ENCODE results near the gene MTA1.

The MTA1 gene

GRCh38 chr14:105409364-105409763 lies 10.3 kb upstream of the MTA1 start:
- no peak for TF ChIP-seq CTCF (IDR thresholded peaks at IDR 0.05)
- no peak overlapping the region for H3K27ac ChIP-seq
- no peak for DNase-seq
- H3K4me1 ChIP-seq: peaks cover 0 to 13% (median 12%) of the 10 kb centered on the region in 4 donors
- H3K4me3 ChIP-seq: no peak overlapping the region
- H3K27me3 ChIP-seq: peaks cover 0 to 37% of the 10 kb centered on the region in 2 donors
- no peaks in the 10 kb centered on the region for H3K36me3 ChIP-seq
- peaks cover 0 to 4% (median 3%) of the 10 kb centered on the region in 3 donors for H3K9me3 ChIP-seq
- intact Hi-C loops (cut with DNase I; ENCODE audit: low total_unique reads): no loop called here

GRCh38 chr14:105410642-105411016 lies 9.0 kb upstream of the MTA1 start:
- Histone ChIP-seq H3K9me3 (no peaks in the 10 kb centered on the region), H3K27ac (no peak overlapping the region), H3K4me1 (peaks cover 0 to 23% (median 22%) of the 10 kb centered on the region in 4 donors), H3K27me3 (peaks cover 0 to 37% of the 10 kb centered on the region in 2 donors), H3K36me3 (no peaks in the 10 kb centered on the region), H3K4me3 (no peak overlapping the region)
- intact Hi-C loops (cut with DNase I; ENCODE audit: low total_unique reads): no loop called here
- DNase-seq: no peak
- TF ChIP-seq CTCF (IDR thresholded peaks at IDR 0.05): no peak

GRCh38 chr14:105411017-105411941 lies 8.3 kb upstream of the MTA1 start:
- H3K4me3 ChIP-seq: peak overlapping the region; percentile 17 to 37
- no peak for TF ChIP-seq CTCF (IDR thresholded peaks at IDR 0.05)
- no peak overlapping the region for H3K27ac ChIP-seq
- no peak for DNase-seq
- H3K9me3 ChIP-seq: no peaks in the 10 kb centered on the region
- no peaks in the 10 kb centered on the region for H3K36me3 ChIP-seq
- H3K4me1 ChIP-seq: peaks cover 0 to 29% (median 25%) of the 10 kb centered on the region in 4 donors
- peaks cover 0 to 37% of the 10 kb centered on the region in 2 donors for H3K27me3 ChIP-seq
- intact Hi-C loops (cut with DNase I; ENCODE audit: low total_unique reads): no loop called here

- Histone ChIP-seq H3K4me3 (no peak overlapping the region), H3K27ac (no peak overlapping the region), H3K4me1 (peaks cover 0 to 29% (median 25%) of the 10 kb centered on the region in 4 donors), H3K9me3 (no peaks in the 10 kb centered on the region), H3K27me3 (peaks cover 0 to 37% of the 10 kb centered on the region in 2 donors), H3K36me3 (no peaks in the 10 kb centered on the region)
- no peak for DNase-seq
- TF ChIP-seq CTCF (IDR thresholded peaks at IDR 0.05): no peak
- intact Hi-C loops (cut with DNase I; ENCODE audit: low total_unique reads): no loop called here
Measured at GRCh38 chr14:105411985-105412770, 7.4 kb upstream of the MTA1 start.

GRCh38 chr14:105412771-105413543 lies 6.7 kb upstream of the MTA1 start:
- no peak for TF ChIP-seq CTCF (IDR thresholded peaks at IDR 0.05)
- no peaks in the 10 kb centered on the region for H3K9me3 ChIP-seq
- H3K27ac ChIP-seq: no peak overlapping the region
- intact Hi-C loops (cut with DNase I; ENCODE audit: low total_unique reads): no loop called here
- DNase-seq: no peak
- H3K36me3 ChIP-seq: no peaks in the 10 kb centered on the region
- no peak overlapping the region for H3K4me3 ChIP-seq
- peaks cover 0 to 29% (median 25%) of the 10 kb centered on the region in 4 donors for H3K4me1 ChIP-seq
- peaks cover 0 to 37% of the 10 kb centered on the region in 2 donors for H3K27me3 ChIP-seq
